COLO829 (cell line): ENCODE measurements around the gene GBX1.

Source experiments
- DNase-seq: peaks from one replicate; pipeline ENCODE4 v3.0.0; 2012; ENCODE audit warnings: low spot score

The GBX1 gene

GRCh38 chr7:151139791-151140190, 27.7 kb downstream of the GBX1 start:
- DNase-seq = no peak

- DNase-seq = no peak
Observed at GRCh38 chr7:151139071-151139790, 28.3 kb downstream of the GBX1 start.

- DNase-seq = no peak
Observed at GRCh38 chr7:151138153-151138851, 29.2 kb downstream of the GBX1 start.

GRCh38 chr7:151137791-151138152, 29.7 kb downstream of the GBX1 start:
- DNase-seq = no peak

GRCh38 chr7:151137076-151137675, 30.3 kb downstream of the GBX1 start:
- no peak for DNase-seq

GRCh38 chr7:151135866-151136843, 31.3 kb downstream of the GBX1 start:
- no peak for DNase-seq

- no peak for DNase-seq
Observed at GRCh38 chr7:151135525-151135845, 32.0 kb downstream of the GBX1 start.

- no peak for DNase-seq
Observed at GRCh38 chr7:151134743-151135524, 32.6 kb downstream of the GBX1 start.

- no peak for DNase-seq
Observed at GRCh38 chr7:151133986-151134742, 33.3 kb downstream of the GBX1 start.

GRCh38 chr7:151133266-151133985, 34.1 kb downstream of the GBX1 start:
- DNase-seq = no peak

- DNase-seq = no peak
Observed at GRCh38 chr7:151132461-151133205, 34.9 kb downstream of the GBX1 start.

- DNase-seq = no peak
Observed at GRCh38 chr7:151131592-151132293, 35.8 kb downstream of the GBX1 start.

GRCh38 chr7:151131224-151131591, 36.3 kb downstream of the GBX1 start:
- no peak for DNase-seq

- DNase-seq = no peak
Observed at GRCh38 chr7:151130741-151131157, 36.7 kb downstream of the GBX1 start.

- no peak for DNase-seq
Observed at GRCh38 chr7:151129960-151130591, 37.4 kb downstream of the GBX1 start.

GRCh38 chr7:151129117-151129959, 38.2 kb downstream of the GBX1 start:
- no peak for DNase-seq

GRCh38 chr7:151128716-151129115, 38.8 kb downstream of the GBX1 start:
- DNase-seq = no peak
